HL-60 (cell line): ENCODE results near the gene ALDH3A2.
"Not testable (repeated sequence)": the region's sequence is repeated elsewhere in the genome, so short reads cannot be mapped to it uniquely, and the experiment has no call there.

Experiments
- DNase-seq, 2 experiments: peaks; one replicate each; pipeline ENCODE4 v3.0.0-alpha.2; 2010 to 2020; ENCODE audit warnings: low read depth in 1 of 2, low spot score in 1 of 2
- H3K27ac ChIP-seq: fragments of 250-450 bp; sonication (Bioruptor Pico); replicated peaks from 2 replicates; pipeline ENCODE4 v1.5.1; 2020; ENCODE audit warnings: mild to moderate bottlenecking, moderate library complexity
- H3K27me3 ChIP-seq: fragments of 250-450 bp; sonication (Bioruptor Pico); 2 replicates; pipeline ENCODE4 v1.5.1; 2021; ENCODE audit warnings: mild to moderate bottlenecking, moderate library complexity; ENCODE audit not compliant: insufficient read depth, poor library complexity, severe bottlenecking
- H3K4me3 ChIP-seq: replicated peaks from 2 replicates; pipeline ENCODE4 v1.5.1; 2011; ENCODE audit warnings: mild to moderate bottlenecking, control low read depth, low read length; ENCODE audit not compliant: insufficient read depth
- GABPA ChIP-seq: IDR thresholded peaks from 2 replicates; pipeline ENCODE4 v1.6.1; 2012; ENCODE audit warnings: low read depth
- POLR2AphosphoS5 ChIP-seq: IDR thresholded peaks from 2 replicates; pipeline ENCODE4 v1.6.1; 2012; ENCODE audit warnings: low read depth
- REST ChIP-seq: IDR thresholded peaks from 2 replicates; pipeline ENCODE4 v1.6.1; 2012; ENCODE audit warnings: low read depth; ENCODE audit not compliant: insufficient replicate concordance
- SPI1 ChIP-seq: IDR thresholded peaks from 2 replicates; pipeline ENCODE4 v1.6.1; 2012; ENCODE audit warnings: low read depth, mild to moderate bottlenecking, borderline replicate concordance
- TF ChIP-seq, protein P1 (sequence below): IDR thresholded peaks from one replicate; pipeline ENCODE4 v1.5.1; 2011; ENCODE audit warnings: low read length, control low read depth, inconsistent platforms; ENCODE audit not compliant: insufficient read depth

Gene ALDH3A2

GRCh38 chr17:19678581-19679453, 30.3 kb downstream of the ALDH3A2 start:
- no peak overlapping the region for H3K27ac ChIP-seq
- DNase-seq = no peak
- no peak overlapping the region for H3K4me3 ChIP-seq
- no peaks in the 10 kb centered on the region for H3K27me3 ChIP-seq
- TF ChIP-seq SPI1 = no peak
- TF ChIP-seq, protein P1, sequence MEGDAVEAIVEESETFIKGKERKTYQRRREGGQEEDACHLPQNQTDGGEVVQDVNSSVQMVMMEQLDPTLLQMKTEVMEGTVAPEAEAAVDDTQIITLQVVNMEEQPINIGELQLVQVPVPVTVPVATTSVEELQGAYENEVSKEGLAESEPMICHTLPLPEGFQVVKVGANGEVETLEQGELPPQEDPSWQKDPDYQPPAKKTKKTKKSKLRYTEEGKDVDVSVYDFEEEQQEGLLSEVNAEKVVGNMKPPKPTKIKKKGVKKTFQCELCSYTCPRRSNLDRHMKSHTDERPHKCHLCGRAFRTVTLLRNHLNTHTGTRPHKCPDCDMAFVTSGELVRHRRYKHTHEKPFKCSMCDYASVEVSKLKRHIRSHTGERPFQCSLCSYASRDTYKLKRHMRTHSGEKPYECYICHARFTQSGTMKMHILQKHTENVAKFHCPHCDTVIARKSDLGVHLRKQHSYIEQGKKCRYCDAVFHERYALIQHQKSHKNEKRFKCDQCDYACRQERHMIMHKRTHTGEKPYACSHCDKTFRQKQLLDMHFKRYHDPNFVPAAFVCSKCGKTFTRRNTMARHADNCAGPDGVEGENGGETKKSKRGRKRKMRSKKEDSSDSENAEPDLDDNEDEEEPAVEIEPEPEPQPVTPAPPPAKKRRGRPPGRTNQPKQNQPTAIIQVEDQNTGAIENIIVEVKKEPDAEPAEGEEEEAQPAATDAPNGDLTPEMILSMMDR = no peak
- TF ChIP-seq POLR2AphosphoS5 = no peak
- no peak for TF ChIP-seq GABPA

DNA sequence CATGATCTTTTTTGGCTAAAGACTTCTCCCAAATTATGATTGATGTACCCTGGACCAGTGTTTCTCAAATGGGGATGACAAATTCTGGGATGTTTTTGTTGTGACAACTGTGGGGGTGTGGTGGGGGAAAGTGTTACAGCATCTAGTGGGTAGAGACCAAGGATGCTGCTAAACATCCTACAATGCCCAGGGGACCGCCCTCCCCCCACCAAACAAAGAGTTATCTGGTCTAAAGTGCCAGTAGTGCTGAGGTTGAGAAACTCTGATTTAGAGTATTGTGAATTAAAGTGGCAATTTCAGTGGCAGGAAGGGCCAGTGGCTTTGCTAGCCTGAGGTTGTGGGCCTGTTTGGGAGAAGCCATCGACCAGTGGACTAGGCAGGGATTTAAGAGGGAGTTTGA, 34.6 kb downstream of the ALDH3A2 start:
- TF ChIP-seq SPI1 (no peak), REST (no peak), POLR2AphosphoS5 (no peak), GABPA (no peak)
- TF ChIP-seq, protein P1 = no peak
- Histone ChIP-seq H3K4me3 (no peak overlapping the region), H3K27ac (no peak overlapping the region), H3K27me3 (no peaks in the 10 kb centered on the region)
- no peak for DNase-seq

DNA sequence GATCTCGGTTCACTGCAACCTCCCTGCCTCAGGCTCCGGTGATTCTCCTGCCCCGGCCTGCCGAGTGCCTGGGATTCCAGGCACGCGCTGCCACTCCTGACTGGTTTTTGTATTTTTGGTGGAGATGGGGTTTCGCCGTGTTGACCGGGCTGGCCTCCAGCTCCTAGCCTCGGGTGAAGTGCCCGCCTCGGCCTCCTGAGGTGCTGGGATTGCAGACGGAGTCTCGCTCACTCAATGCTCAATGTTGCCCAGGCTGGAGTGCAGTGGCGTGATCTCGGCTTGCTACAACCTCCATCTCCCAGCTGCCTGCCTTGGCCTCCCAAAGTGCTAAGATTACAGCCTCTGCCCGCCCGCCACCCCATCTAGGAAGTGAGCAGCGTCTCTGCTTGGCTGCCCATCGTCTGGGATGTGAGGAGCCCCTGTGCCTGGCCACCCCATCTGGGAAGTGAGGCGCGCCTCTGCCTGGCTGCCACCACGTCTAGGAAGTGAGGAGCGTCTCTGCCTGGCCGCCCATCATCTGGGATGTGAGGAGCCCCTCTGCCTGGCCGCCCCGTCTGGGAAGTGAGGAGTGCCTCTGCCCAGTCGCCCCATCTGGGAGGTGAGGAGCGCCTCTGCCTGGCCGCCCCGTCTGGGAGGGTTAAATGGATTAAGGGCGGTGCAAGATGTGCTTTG, 36.5 kb downstream of the ALDH3A2 start:
- not testable (repeated sequence) for H3K27me3 ChIP-seq, H3K27ac ChIP-seq, H3K4me3 ChIP-seq, DNase-seq

DNA sequence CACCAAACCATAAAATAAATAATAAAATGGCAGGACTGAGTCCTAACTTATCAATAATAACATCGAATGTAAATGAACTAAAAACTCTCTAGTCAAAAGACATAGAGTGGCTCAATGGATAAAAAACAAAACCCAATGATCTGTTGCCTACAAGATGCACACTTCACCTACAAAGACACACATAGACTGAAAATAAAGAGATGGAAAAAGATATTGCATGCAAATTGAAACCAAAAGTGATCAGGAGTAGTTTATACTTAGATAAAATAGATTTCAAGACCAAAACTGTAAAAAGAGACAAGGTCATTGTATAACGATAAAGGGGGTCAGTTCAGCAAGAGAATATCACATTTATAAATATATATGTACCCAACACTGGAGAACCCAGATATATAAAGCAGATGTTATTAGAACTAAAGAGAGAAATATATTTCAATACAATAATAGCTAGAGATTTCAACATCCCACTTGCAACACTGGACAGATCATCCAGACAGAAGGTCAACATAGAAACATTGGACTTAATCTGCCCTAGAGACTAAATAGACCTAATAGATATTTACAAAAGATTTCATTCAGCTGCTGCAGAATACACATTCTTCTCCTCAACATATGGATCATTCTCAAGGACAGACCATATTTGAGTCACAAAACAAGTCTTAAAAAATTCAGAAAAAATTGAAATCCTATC, 38.0 kb downstream of the ALDH3A2 start:
- no peak for DNase-seq

More for the DNA sequence above, 38.0 kb downstream of the ALDH3A2 start:
- TF ChIP-seq, protein P1 = no peak
- no peak for TF ChIP-seq GABPA
- no peak for TF ChIP-seq REST
- TF ChIP-seq SPI1 = no peak
- TF ChIP-seq POLR2AphosphoS5 = no peak
- no peak overlapping the region for H3K4me3 ChIP-seq
- no peaks in the 10 kb centered on the region for H3K27me3 ChIP-seq
- H3K27ac ChIP-seq = no peak overlapping the region
